Esophagus muscularis mucosa (tissue), 3 donors: ENCODE data around the gene ITPR1.

Experiments used
- CTCF ChIP-seq, 3 experiments: fragments of 200-600 bp in 2 of 3; fragments of 450-650 bp in 1 of 3; sonication (generic) in 2 of 3; IDR thresholded peaks; one replicate each; pipeline ENCODE4 v1.5.1; 2017 to 2019; ENCODE audit warnings: antibody characterized with exemption in 3 of 3, mild to moderate bottlenecking in 2 of 3, moderate library complexity in 1 of 3
- POLR2A ChIP-seq: fragments of 450-650 bp; IDR thresholded peaks from one replicate; pipeline ENCODE4 v1.6.1; 2017; ENCODE audit warnings: antibody characterized with exemption, moderate library complexity, mild to moderate bottlenecking, low read depth
- POLR2AphosphoS5 ChIP-seq, 2 donors: sonication (generic); formaldehyde crosslinking; IDR thresholded peaks; one replicate each; pipeline ENCODE4 v1.6.1; 2017; ENCODE audit warnings: antibody characterized with exemption in 2 of 2

GRCh38 chr3:4758249-4758860 lies 265.2 kb downstream of the ITPR1 start:
- TF ChIP-seq CTCF (IDR thresholded peaks at IDR 0.05) (no peak), POLR2AphosphoS5 (IDR thresholded peaks at IDR 0.05) (no peak), POLR2A (no peak)
